Myometrial cell (primary cell): ENCODE data around the gene MMP12. TPM values are rescaled to one million over a fixed set of nuclear protein-coding genes. Genes with fewer than 3 reads are reported as not detected.

Experiments used
- total RNA-seq: library from RNA; depleted of rRNA; stranded (reverse); fragments of >200 nt; gene quantifications from 2 replicates; pipeline ENCODE4 v1.2.3, GENCODE V29; 2015

Gene MMP12
- not detected in 2 replicates for total RNA-seq

DNA sequence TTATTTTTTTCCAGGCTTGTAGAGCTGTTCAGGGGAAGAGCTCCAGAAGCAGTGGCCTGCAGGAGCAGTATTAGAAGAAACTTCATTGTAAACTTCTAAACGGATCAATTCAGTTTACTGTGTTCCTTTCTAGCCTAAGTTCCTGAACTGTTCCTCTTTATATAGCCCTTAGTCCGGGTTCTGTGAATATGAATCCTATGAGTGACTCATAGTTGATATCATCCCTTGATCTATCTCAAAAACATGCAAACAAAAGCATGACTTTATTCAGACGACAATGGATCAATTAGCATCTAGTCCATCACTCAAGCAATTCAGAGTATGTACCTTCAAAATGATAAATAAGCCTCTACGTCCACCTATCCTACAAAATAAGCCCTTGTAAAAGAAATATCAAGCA, at the start of gene MMP12:
Gene MMP12, minus strand, starts transcription at position 131 of the 400 bp plus-strand sequence. Its CDS starts 45 bp downstream, at position 86.

DNA sequence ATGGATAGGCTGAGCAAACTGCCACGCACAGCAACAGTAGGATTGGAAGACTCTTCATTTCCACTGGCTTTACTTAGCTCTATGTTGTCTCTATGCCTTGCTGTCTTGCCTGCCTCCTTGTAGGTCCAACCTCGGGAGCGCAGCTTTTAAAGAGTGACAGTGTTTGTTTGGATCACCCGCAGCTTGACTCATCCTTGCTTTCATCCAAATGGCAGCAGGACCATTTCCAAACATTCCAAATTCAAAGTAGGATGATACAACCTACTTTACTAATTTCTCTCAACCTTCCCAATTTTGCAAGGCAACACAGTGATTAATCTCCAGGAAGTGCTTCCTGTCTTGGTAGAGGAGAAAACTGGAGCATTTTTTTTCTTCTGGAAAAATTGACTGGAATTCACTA, 31.3 kb downstream of the MMP12 start, which contains the start of gene MMP3:
Gene MMP3, minus strand, starts transcription at position 121 of the 400 bp plus-strand sequence. Its CDS starts 63 bp downstream, at position 58.

Other genes starting within 250 kb of the MMP12 start
- not detected in 2 replicates for gene MMP20, start 249.7 kb downstream of the MMP12 start, total RNA-seq
- gene MMP27, start 169.2 kb downstream of the MMP12 start, total RNA-seq = not detected in 2 replicates
- not detected in 2 replicates for gene MMP8, start 150.0 kb downstream of the MMP12 start, total RNA-seq
- gene MMP10, start 94.4 kb downstream of the MMP12 start, total RNA-seq = 0.29 TPM in 1 of 2 replicates, not detected in the other
- 0.18 TPM in 1 of 2 replicates, not detected in the other for gene MMP1, start 76.8 kb downstream of the MMP12 start, total RNA-seq
- 0.29 and 2.3 TPM in 2 replicates for gene MMP3, start 31.4 kb downstream of the MMP12 start, total RNA-seq
- gene MMP13, start 80.8 kb upstream of the MMP12 start, total RNA-seq = not detected in 2 replicates
- 81.3 and 122 TPM in 2 replicates for gene DCUN1D5, start 217.2 kb upstream of the MMP12 start, total RNA-seq
- gene DYNC2H1, start 234.4 kb upstream of the MMP12 start, total RNA-seq = 20.7 and 23.1 TPM in 2 replicates